ENCODE measurements around the gene GALNT18. TPM values are rescaled to one million over a fixed set of nuclear protein-coding genes. Genes with fewer than 3 reads are reported as not detected.
A peak's percentile ranks its signal among the peaks of the same experiment; 100 is the strongest.

The GALNT18 gene
- total RNA-seq, 1 donor from 2014 or later = 76.9 TPM

- Mint-ChIP-seq H3K36me3 (ENCODE audit: unreplicated experiment) (no peaks in the 10 kb centered on the region), H3K9me3 (ENCODE audit: unreplicated experiment) (peaks cover 7% of the 10 kb centered on the region), H3K4me1 (ENCODE audit: low read depth, unreplicated experiment) (peaks cover 39% of the 10 kb centered on the region), H3K27ac (ENCODE audit: unreplicated experiment) (peak overlapping the region; percentile 8), H3K4me3 (ENCODE audit: unreplicated experiment) (no peak overlapping the region), H3K27me3 (ENCODE audit: unreplicated experiment) (peaks cover 3% of the 10 kb centered on the region)
- TF ChIP-seq, protein P1, sequence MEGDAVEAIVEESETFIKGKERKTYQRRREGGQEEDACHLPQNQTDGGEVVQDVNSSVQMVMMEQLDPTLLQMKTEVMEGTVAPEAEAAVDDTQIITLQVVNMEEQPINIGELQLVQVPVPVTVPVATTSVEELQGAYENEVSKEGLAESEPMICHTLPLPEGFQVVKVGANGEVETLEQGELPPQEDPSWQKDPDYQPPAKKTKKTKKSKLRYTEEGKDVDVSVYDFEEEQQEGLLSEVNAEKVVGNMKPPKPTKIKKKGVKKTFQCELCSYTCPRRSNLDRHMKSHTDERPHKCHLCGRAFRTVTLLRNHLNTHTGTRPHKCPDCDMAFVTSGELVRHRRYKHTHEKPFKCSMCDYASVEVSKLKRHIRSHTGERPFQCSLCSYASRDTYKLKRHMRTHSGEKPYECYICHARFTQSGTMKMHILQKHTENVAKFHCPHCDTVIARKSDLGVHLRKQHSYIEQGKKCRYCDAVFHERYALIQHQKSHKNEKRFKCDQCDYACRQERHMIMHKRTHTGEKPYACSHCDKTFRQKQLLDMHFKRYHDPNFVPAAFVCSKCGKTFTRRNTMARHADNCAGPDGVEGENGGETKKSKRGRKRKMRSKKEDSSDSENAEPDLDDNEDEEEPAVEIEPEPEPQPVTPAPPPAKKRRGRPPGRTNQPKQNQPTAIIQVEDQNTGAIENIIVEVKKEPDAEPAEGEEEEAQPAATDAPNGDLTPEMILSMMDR (IDR thresholded peaks at IDR 0.05; ENCODE audit: partially characterized antibody, unreplicated experiment) = no peak
- DNase-seq = no peak
These were observed 157.2 kb downstream of the GALNT18 start for GRCh38 chr11:11464555-11464954.

DNA sequence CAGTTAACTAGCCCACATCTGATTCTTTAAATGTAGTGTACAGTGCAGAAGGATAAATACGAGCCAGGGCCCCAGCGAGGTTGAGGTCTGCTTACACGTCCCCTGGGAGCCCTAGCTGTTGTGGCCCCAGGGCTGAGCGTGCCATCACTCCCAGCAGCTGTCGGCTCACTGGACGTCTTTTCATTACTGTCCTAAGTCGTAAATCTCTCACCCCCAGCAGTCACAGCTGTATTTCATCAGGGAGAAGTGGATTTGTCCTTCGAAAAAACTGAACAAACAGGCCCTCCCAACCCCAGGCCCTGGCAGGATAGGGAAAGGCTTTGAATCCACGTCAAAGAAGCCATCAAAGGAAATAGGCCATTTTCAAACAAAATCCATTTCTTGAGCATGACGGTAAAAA lies 158.4 kb downstream of the GALNT18 start:
- TF ChIP-seq, protein P1 (IDR thresholded peaks at IDR 0.05; ENCODE audit: partially characterized antibody, unreplicated experiment) = no peak
- H3K4me3 Mint-ChIP-seq (ENCODE audit: unreplicated experiment) = no peak overlapping the region
- H3K27ac Mint-ChIP-seq (ENCODE audit: unreplicated experiment) = no peak overlapping the region
- H3K4me1 Mint-ChIP-seq (ENCODE audit: low read depth, unreplicated experiment) = peaks cover 36% of the 10 kb centered on the region
- no peaks in the 10 kb centered on the region for H3K36me3 Mint-ChIP-seq (ENCODE audit: unreplicated experiment)
- peak; percentile 41 for DNase-seq
- peaks cover 7% of the 10 kb centered on the region for H3K9me3 Mint-ChIP-seq (ENCODE audit: unreplicated experiment)
- peaks cover 5% of the 10 kb centered on the region for H3K27me3 Mint-ChIP-seq (ENCODE audit: unreplicated experiment)

DNA sequence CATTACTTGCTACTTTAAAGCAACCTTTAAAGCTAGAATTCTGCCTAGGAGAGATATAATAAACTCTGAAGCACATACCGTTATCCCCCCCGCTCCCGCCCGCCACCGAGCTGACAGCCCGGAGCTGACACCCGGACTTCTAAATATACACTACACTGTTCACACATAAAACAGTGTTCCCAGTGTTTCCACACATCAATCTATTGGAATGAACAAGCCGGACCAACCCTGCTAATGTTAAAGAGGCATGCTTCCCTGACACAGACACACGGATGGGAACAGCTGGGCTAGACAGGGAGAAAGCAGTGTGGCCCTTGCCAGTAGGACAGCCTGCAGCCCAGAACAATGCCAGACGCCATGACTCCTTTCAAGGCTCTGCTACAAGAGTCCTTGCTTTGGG lies 160.3 kb downstream of the GALNT18 start:
- H3K36me3 Mint-ChIP-seq (ENCODE audit: unreplicated experiment) = no peaks in the 10 kb centered on the region
- peaks cover 5% of the 10 kb centered on the region for H3K27me3 Mint-ChIP-seq (ENCODE audit: unreplicated experiment)
- peaks cover 11% of the 10 kb centered on the region for H3K9me3 Mint-ChIP-seq (ENCODE audit: unreplicated experiment)
- no peak overlapping the region for H3K27ac Mint-ChIP-seq (ENCODE audit: unreplicated experiment)
- no peak overlapping the region for H3K4me3 Mint-ChIP-seq (ENCODE audit: unreplicated experiment)
- DNase-seq = no peak
- TF ChIP-seq, protein P1 (IDR thresholded peaks at IDR 0.05; ENCODE audit: partially characterized antibody, unreplicated experiment) = no peak
- peaks cover 35% of the 10 kb centered on the region for H3K4me1 Mint-ChIP-seq (ENCODE audit: low read depth, unreplicated experiment)

DNA sequence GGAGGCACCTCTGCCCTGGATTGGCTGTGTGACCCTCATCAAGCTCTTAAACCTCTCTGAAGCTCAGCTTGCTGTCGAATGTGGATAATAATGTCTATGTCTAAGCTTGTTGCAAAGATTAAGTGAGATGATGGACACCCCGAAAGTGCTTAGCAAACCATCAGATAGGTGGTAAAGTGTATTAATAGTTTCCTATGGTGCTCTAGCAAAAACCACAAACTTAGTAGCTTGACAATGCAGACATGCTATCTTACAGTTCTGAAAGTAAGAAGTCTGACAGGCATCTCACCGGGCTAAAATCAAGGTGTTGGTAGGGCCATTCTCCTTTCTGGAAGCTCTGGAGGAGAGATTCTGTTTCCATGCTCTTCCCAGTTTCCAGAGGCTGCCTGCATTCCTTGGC lies 162.2 kb downstream of the GALNT18 start:
- Mint-ChIP-seq H3K27me3 (ENCODE audit: unreplicated experiment) (peaks cover 2% of the 10 kb centered on the region), H3K4me1 (ENCODE audit: low read depth, unreplicated experiment) (peaks cover 40% of the 10 kb centered on the region), H3K9me3 (ENCODE audit: unreplicated experiment) (peaks cover 12% of the 10 kb centered on the region), H3K4me3 (ENCODE audit: unreplicated experiment) (no peak overlapping the region), H3K27ac (ENCODE audit: unreplicated experiment) (no peak overlapping the region), H3K36me3 (ENCODE audit: unreplicated experiment) (no peaks in the 10 kb centered on the region)
- TF ChIP-seq, protein P1 (IDR thresholded peaks at IDR 0.05; ENCODE audit: partially characterized antibody, unreplicated experiment) = no peak
- no peak for DNase-seq

DNA sequence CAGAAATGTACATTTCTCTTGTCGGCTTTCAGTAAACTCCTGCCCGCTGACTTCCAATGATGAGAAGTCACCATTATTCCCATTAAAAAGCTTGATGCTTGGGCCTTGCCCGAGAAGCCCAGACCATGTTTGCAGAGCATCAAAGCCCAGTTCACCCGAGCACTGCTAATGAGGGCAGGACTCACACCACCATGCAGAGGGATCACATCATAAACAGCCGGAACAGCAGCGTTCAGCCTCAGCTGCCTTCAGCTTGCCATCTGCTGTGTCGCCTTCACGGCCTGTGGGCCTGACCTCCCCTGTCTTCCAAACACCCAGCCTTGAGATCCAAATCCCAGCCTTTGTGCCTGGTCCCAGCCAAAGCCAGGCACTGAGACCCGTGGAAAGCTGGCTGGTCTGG lies 163.3 kb downstream of the GALNT18 start:
- H3K27me3 Mint-ChIP-seq (ENCODE audit: unreplicated experiment) = peaks cover 2% of the 10 kb centered on the region
- peak overlapping the region; percentile 56 for H3K27ac Mint-ChIP-seq (ENCODE audit: unreplicated experiment)
- H3K4me3 Mint-ChIP-seq (ENCODE audit: unreplicated experiment) = peak overlapping the region; percentile 5
- TF ChIP-seq, protein P1 (IDR thresholded peaks at IDR 0.05; ENCODE audit: partially characterized antibody, unreplicated experiment) = no peak
- peaks cover 2% of the 10 kb centered on the region for H3K36me3 Mint-ChIP-seq (ENCODE audit: unreplicated experiment)
- DNase-seq = peak; percentile 40
- peaks cover 10% of the 10 kb centered on the region for H3K9me3 Mint-ChIP-seq (ENCODE audit: unreplicated experiment)
- peaks cover 38% of the 10 kb centered on the region for H3K4me1 Mint-ChIP-seq (ENCODE audit: low read depth, unreplicated experiment)
